AG10803 (cell line): ENCODE data around the gene LDLRAD4.

Experiments used
- DNase-seq: peaks from one replicate; pipeline ENCODE4 v3.0.0; 2010; ENCODE audit warnings: low read depth
- H3K4me3 ChIP-seq: 2 replicates; pipeline ENCODE4 v1.5.1; 2011; ENCODE audit warnings: mild to moderate bottlenecking, low read length, control low read depth
- TF ChIP-seq, protein P1 (sequence below): conservative IDR thresholded peaks from 2 replicates; pipeline ENCODE4 v1.5.1; 2011; ENCODE audit warnings: mild to moderate bottlenecking, low read length, control low read depth, inconsistent platforms

The LDLRAD4 gene

DNA sequence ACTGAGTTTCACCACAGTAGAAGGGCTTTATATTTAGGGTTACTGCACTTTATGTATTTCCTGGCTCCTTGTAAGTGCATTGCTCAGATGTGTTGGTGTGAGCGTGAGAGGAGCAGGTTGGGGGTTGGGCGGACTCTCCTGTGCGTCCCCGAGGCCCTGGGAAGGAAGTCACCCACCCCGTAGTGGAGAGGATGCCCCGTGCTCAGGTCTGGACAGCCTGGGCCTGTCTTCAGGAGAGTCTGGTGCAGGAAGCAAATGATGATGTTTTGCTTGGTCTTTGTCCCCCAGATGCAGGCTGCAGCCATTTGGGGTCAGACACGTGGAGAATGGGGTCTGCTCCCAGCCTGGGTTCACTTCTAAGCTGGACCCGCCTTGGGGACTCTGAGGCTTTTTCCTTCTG is 182.8 kb downstream of the LDLRAD4 start:
- DNase-seq, result no peak
- no peak overlapping the region for H3K4me3 ChIP-seq
- TF ChIP-seq, protein P1, sequence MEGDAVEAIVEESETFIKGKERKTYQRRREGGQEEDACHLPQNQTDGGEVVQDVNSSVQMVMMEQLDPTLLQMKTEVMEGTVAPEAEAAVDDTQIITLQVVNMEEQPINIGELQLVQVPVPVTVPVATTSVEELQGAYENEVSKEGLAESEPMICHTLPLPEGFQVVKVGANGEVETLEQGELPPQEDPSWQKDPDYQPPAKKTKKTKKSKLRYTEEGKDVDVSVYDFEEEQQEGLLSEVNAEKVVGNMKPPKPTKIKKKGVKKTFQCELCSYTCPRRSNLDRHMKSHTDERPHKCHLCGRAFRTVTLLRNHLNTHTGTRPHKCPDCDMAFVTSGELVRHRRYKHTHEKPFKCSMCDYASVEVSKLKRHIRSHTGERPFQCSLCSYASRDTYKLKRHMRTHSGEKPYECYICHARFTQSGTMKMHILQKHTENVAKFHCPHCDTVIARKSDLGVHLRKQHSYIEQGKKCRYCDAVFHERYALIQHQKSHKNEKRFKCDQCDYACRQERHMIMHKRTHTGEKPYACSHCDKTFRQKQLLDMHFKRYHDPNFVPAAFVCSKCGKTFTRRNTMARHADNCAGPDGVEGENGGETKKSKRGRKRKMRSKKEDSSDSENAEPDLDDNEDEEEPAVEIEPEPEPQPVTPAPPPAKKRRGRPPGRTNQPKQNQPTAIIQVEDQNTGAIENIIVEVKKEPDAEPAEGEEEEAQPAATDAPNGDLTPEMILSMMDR, result no peak

DNA sequence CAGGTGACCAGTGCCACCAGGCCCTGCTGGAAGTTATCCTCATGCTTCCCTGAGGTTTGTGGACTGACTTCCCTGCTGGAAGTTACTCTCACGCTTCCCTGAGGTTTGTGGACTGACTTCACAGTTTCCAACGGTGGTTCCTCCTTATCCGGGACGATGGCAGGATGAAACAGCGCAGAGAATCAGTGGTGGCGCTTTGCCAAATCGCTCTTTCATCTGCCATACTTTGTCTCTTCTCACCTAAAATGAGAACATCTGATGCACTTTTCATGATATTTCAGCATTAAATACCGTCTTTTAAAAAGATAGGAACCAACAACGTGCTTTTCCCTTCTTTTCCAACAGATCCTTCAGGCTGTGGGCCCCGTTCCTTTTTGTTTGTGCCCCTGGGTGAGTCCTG is 183.3 kb downstream of the LDLRAD4 start:
- no peak for DNase-seq
- TF ChIP-seq, protein P1, result no peak
- no peak overlapping the region for H3K4me3 ChIP-seq

DNA sequence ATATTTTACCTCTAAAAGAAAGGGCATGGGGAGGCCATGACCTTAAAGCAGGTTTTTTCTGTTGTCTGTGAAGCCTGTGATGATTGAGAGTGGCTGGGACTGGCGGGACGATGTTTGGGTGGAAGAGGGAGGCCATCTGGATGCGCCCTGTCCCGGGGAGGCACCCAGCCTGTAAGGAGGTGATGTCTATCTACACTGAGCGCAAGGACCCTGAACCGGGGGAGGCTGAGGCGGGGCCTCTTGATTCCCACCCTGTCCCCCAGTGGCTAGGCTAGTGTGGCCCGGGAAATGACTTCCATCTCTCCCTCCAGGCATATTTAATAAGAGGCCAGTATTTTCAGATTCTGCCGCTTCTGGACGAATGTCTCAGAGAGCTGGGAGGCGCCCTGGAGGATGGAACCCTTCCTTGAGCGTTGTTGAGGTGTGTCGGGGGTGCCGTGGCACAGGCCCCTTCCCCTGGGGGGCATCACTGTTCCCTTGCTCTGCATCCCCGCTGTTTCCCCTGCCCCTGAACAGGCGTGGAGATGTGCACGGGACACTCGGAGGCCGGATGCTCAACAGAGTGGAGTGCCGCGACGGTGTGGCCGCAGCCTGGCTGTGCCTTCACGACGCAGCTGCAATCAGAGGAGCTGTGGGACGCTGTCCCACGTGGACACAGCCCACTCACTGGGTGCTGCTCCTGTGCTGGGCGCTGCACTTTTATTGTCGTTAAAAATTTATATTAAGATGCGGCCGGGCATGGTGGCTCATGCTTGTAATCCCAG is 185.4 kb downstream of the LDLRAD4 start:
- no peak overlapping the region for H3K4me3 ChIP-seq
- DNase-seq, result no peak
- TF ChIP-seq, protein P1, result no peak

DNA sequence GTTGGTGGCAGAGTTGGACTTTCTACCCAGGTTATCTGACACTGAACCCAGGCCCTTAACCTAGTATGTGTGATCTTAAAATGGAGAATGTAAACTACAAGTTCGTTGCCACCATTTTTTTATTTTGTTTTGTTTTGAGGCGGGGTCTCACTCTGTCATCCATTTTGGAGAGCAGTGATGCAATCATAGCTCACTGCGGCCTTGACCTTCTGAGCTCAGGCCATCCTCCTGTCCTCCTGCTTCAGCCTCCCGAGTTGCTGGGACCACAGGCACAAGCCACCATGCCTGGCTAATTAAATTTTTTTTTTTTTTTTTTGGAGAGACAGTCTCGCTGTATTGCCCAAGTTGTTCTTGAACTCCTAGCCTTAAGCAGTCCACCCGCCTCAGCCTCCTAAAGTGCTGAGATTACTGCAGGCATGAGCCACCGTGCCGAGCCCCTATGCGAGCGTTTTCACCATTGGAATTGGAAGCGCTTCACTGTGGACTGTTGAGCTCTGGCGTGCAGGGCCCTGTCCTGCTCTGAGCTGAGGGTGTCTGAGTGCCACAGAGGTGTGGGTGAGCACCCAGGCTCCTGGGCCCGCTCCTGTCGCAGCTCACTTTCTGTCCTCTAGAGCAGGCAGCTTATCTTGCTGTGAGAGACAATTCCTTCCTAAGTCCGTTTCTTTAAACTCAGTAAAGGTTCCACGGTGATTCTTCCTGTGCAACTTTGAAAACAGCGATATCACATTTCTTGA is 186.9 kb downstream of the LDLRAD4 start:
- TF ChIP-seq, protein P1, result no peak
- no peak overlapping the region for H3K4me3 ChIP-seq
- no peak for DNase-seq

DNA sequence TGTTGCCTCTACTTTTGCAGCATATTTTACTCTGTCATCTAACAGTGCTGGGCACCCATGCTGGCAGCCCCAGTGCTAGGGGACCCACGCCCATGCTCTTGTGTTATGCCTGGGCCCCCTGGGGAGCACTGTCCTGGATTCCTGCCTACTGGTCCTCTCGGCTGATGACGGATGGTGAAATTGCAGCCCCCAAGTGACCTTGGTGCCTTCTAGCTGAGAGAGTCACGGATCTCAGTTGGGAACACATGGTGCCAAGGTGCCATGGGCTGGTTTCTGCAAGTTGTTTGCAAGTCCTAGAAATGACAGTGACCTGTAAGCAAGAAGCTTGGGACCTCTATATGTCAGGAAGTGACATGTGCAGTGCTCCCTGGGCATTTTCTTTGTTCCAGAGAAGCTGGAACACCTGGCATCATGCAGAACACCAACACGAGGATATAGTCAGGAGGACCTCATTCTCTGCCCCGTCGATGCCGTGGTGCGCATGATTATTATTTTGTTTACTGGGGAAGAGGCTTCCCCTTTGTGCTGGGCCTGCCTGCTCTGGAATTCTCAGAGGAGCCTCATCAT is 187.6 kb downstream of the LDLRAD4 start:
- TF ChIP-seq, protein P1, result no peak

DNA sequence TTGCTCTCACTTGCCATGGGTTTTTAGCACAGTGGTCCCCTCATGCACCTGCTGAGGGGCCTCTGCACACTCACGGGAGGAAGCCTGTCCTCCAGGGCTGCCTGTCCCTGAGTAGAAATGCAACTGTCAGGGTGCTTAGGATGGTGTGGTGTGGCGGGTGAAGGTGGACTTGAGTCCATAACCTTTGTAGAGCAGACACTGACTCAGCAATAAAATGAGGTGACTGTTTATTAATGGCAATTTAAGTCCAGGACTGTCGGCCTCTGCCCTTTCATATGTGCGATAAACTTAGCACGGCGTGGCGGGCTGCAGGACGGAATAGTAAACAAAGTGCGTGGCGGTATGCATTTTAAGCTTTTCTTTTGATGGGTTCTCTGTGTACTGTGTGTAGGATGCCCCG is 188.2 kb downstream of the LDLRAD4 start:
- DNase-seq, result no peak
- TF ChIP-seq, protein P1, result no peak
- no peak overlapping the region for H3K4me3 ChIP-seq

More for the DNA sequence above, 187.6 kb downstream of the LDLRAD4 start:
- no peak for DNase-seq
- no peak overlapping the region for H3K4me3 ChIP-seq
